ENCODE data around the gene ZNF808. TPM values are rescaled to one million over a fixed set of nuclear protein-coding genes. Genes with fewer than 3 reads are reported as not detected.
"Not testable (repeated sequence)": the region's sequence is repeated elsewhere in the genome, so short reads cannot be mapped to it uniquely, and the experiment has no call there.

Gene ZNF808
- total and polyA plus RNA-seq, 12 donors, result 1.8 to 44.0 (median 32.1) TPM

- H3K27ac ChIP-seq, result peak overlapping the region in 9 of 10 donors; percentile 60 to 84 (median 67)
- peaks cover 0 to 18% (median 12%) of the 10 kb centered on the region in 9 donors for H3K36me3 ChIP-seq
- TF ChIP-seq CTCF (IDR thresholded peaks at IDR 0.05), result no peak
- peaks cover 0 to 35% (median 0%) of the 10 kb centered on the region in 11 donors for H3K9me3 ChIP-seq
- intact Hi-C loops (cut with DNase I), result loop anchor here in 1 of 10 donors (10.0 kb wide), 2 partner anchors 94 to 144 kb away; no protein-coding TSS in a partner anchor
- DNase-seq (peak in 1 of 2 donors; percentile 36), ATAC-seq (peak; percentile 7 to 58 (median 37))
- H3K4me3 ChIP-seq, result peak overlapping the region; percentile 57 to 82 (median 65)
- H3K4me1 ChIP-seq, result peaks cover 5 to 18% (median 12%) of the 10 kb centered on the region in 9 donors
- H3K27me3 ChIP-seq, result no peaks in the 10 kb centered on the region
- WGBS, 2 donors, result 1 to 3% methylated on average over 15 of the region's 15 CpGs
Measured at GRCh38 chr19:52600639-52601024, 73.2 kb downstream of the ZNF808 start.

- peak overlapping the region; percentile 9 to 84 (median 67) for H3K27ac ChIP-seq
- peaks cover 0 to 11% (median 5%) of the 10 kb centered on the region in 9 donors for H3K36me3 ChIP-seq
- peaks cover 0 to 35% (median 0%) of the 10 kb centered on the region in 11 donors for H3K9me3 ChIP-seq
- peak overlapping the region; percentile 57 to 82 (median 65) for H3K4me3 ChIP-seq
- TF ChIP-seq CTCF (IDR thresholded peaks at IDR 0.05), result peak; percentile 9 to 68 (median 52)
- H3K4me1 ChIP-seq, result peaks cover 5 to 18% (median 12%) of the 10 kb centered on the region in 9 donors
- no peaks in the 10 kb centered on the region for H3K27me3 ChIP-seq
- intact Hi-C loops (cut with DNase I), result loop anchor here in 1 of 10 donors (10.0 kb wide), 2 partner anchors 94 to 144 kb away; no protein-coding TSS in a partner anchor
- DNase-seq (peak; percentile 94 to 96), ATAC-seq (peak; percentile 97 to 99 (median 99))
- WGBS, 2 donors, result 0 to 1% methylated on average over 62 of the region's 62 CpGs
Measured at GRCh38 chr19:52601025-52601973, 73.8 kb downstream of the ZNF808 start.

DNA sequence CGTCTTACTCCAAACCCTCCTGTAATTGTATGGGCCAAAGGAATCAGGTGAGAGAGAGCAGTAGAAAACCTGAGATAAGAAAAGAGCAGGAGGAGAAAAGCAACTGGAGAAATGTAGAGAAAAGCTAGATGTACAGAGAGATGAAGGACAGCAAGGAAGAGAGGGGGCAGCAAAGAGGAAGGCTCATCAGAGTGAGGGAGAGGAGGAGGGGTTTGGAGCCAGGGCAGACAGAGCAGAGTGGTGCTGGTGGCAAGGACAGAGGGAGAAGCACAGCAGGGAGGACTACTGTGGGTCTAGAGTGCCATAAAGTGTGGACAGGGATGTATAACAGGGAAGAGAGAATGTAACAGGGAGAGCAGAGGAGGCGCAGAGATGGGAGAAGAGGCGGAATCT lies 74.5 kb downstream of the ZNF808 start:
- H3K36me3 ChIP-seq, DNase-seq, H3K27me3 ChIP-seq: not testable (repeated sequence)
- peak in 5 of 8 donors; percentile 20 to 48 (median 34) for ATAC-seq
- Histone ChIP-seq H3K27ac (peak overlapping the region in 9 of 10 donors; percentile 60 to 84 (median 67)), H3K4me3 (peak overlapping the region in 9 of 10 donors; percentile 57 to 82 (median 65)), H3K4me1 (peaks cover 5 to 18% (median 12%) of the 10 kb centered on the region in 9 donors), H3K9me3 (peaks cover 0 to 35% (median 0%) of the 10 kb centered on the region in 11 donors)
- 59 to 60% methylated on average over 3 of the region's 3 CpGs for WGBS, 2 donors
- TF ChIP-seq CTCF (IDR thresholded peaks at IDR 0.05), result peak in 4 of 9 donors; percentile 15 to 34 (median 24)
- intact Hi-C loops (cut with DNase I), result loop anchor here in 1 of 10 donors (10.0 kb wide), 2 partner anchors 93 to 143 kb away; no protein-coding TSS in a partner anchor

DNA sequence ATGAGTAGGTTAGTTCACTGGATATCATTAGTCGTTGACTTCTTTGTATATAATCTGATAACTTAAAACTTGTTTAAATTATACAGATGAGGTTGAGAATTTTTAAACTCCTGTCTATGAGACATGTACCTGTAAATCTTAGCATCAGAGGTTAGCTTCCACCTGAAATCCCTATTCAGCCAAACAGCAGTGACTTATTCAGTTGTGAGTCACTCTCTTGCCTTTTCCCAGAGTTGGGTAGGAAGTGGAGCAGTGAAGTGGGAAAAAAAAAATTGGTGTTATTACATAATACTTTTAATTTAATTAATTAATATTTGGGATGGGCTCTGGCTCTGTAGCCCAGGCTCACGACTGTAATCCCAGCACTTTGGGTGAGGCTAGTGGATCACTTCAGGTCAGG lies 75.5 kb downstream of the ZNF808 start:
- no peak for ATAC-seq
- no peak for TF ChIP-seq CTCF (IDR thresholded peaks at IDR 0.05)
- H3K9me3 ChIP-seq, result peaks cover 0 to 36% (median 0%) of the 10 kb centered on the region in 11 donors
- intact Hi-C loops (cut with DNase I), result loop anchor here in 1 of 10 donors (10.0 kb wide), 2 partner anchors 92 to 142 kb away; no protein-coding TSS in a partner anchor
- WGBS, 2 donors, result 85 to 86% methylated on average over 2 of the region's 2 CpGs
- H3K4me3 ChIP-seq, result no peak overlapping the region
- H3K4me1 ChIP-seq, result peaks cover 5 to 18% (median 12%) of the 10 kb centered on the region in 9 donors
- no peaks in the 10 kb centered on the region for H3K27me3 ChIP-seq
- DNase-seq, result no peak
- H3K27ac ChIP-seq, result peak overlapping the region in 1 of 10 donors; percentile 84
- peaks cover 0 to 3% (median 0%) of the 10 kb centered on the region in 9 donors for H3K36me3 ChIP-seq

Data from heart right ventricle (tissue), 16 donors.